Spleen (tissue), 7 donors: ENCODE data around the gene SPACA7.

Experiments used
- CTCF ChIP-seq, 11 experiments: fragments of 200-600 bp in 7 of 11; fragments of 450-650 bp in 4 of 11; sonication (generic) in 4 of 11; IDR thresholded peaks in 8 of 11; conservative IDR thresholded peaks in 3 of 11; 1 replicate in 7 of 11; 2 replicates in 4 of 11; pipeline versions ENCODE4 v1.4.0 to v1.8.0; 2016 to 2021; ENCODE audit warnings: antibody characterized with exemption in 11 of 11, inconsistent platforms in 4 of 11, mild to moderate bottlenecking in 1 of 11
- POLR2A ChIP-seq, 3 donors: fragments of 450-650 bp; IDR thresholded peaks; one replicate each; pipeline ENCODE4 v1.5.1; 2017; ENCODE audit warnings: antibody characterized with exemption in 3 of 3, mild to moderate bottlenecking in 1 of 3
- POLR2AphosphoS5 ChIP-seq, 3 donors: sonication (generic); formaldehyde crosslinking; IDR thresholded peaks; one replicate each; pipeline ENCODE4 v1.5.1; 2017; ENCODE audit warnings: antibody characterized with exemption in 3 of 3
- donor health status: DM: no; HTN: no; CAD: no; lungs with moderate emphysema.
- donor health status: DM: no; HTN: no; CAD: no.
- donor health status: DM: no; HTN: no; CAD: no.

GRCh38 chr13:112469071-112469745 is 93.1 kb downstream of the SPACA7 start:
- TF ChIP-seq CTCF (IDR thresholded peaks at IDR 0.05 in 8 of 11, conservative IDR thresholded peaks at IDR 0.05 in 3 of 11) (no peak), POLR2AphosphoS5 (IDR thresholded peaks at IDR 0.05) (no peak), POLR2A (IDR thresholded peaks at IDR 0.05) (no peak)
